Small intestine (tissue), 7 donors: ENCODE results near the gene ABHD12B. TPM values are rescaled to one million over a fixed set of nuclear protein-coding genes. Genes with fewer than 3 reads are reported as not detected.
A peak's percentile ranks its signal among the peaks of the same experiment; 100 is the strongest.
"Not testable (repeated sequence)": the region's sequence is repeated elsewhere in the genome, so short reads cannot be mapped to it uniquely, and the experiment has no call there.

Source experiments
- DNase-seq, 2 donors: peaks; one replicate each; pipeline versions ENCODE4 v3.0.0 to v3.0.0-alpha.2; 2013
- FAIRE-seq: peaks from 2 replicates; lab custom pipeline; 2012; peaks lifted over from hg19 to GRCh38; lab: Jason Lieb, UNC
- H3K27ac ChIP-seq, 3 donors: one replicate each; pipeline ENCODE4 v1.5.1; 2013; ENCODE audit warnings: low read length in 2 of 3, mild to moderate bottlenecking in 2 of 3, control low read depth in 1 of 3, inconsistent platforms in 1 of 3, low read depth in 1 of 3, moderate library complexity in 1 of 3
- H3K27me3 ChIP-seq, 3 donors: one replicate each; pipeline ENCODE4 v1.6.1; 2013; ENCODE audit warnings: low read length in 3 of 3, inconsistent platforms in 1 of 3; ENCODE audit not compliant: control insufficient read depth in 3 of 3, insufficient read depth in 3 of 3
- H3K36me3 ChIP-seq, 3 donors: one replicate each; pipeline ENCODE4 v1.6.1; 2013; ENCODE audit warnings: low read length in 3 of 3, inconsistent platforms in 1 of 3, low read depth in 1 of 3, mild to moderate bottlenecking in 1 of 3, moderate library complexity in 1 of 3; ENCODE audit not compliant: control insufficient read depth in 3 of 3, insufficient read depth in 2 of 3
- H3K4me1 ChIP-seq, 3 donors: one replicate each; pipeline ENCODE4 v1.6.1; 2013; ENCODE audit warnings: low read length in 2 of 3, inconsistent platforms in 1 of 3, low read depth in 1 of 3, mild to moderate bottlenecking in 1 of 3, moderate library complexity in 1 of 3; ENCODE audit not compliant: control insufficient read depth in 3 of 3, insufficient read depth in 2 of 3
- H3K4me3 ChIP-seq, 3 donors: one replicate each; pipeline ENCODE4 v1.5.1; 2013; ENCODE audit warnings: low read length in 3 of 3, control low read depth in 1 of 3, inconsistent platforms in 1 of 3, low read depth in 1 of 3, mild to moderate bottlenecking in 1 of 3, moderate library complexity in 1 of 3
- H3K9me3 ChIP-seq, 2 donors: one replicate each; pipeline ENCODE4 v1.6.1; 2013; ENCODE audit warnings: low read depth in 1 of 2, low read length in 1 of 2; ENCODE audit not compliant: control insufficient read depth in 2 of 2, insufficient read depth in 1 of 2
- WGBS, 3 donors: extraction: QIAGEN DNeasy Blood & Tissue Kit; methylation state at CpG; one replicate each; pipeline ENCODE4 v1.1.7; 2013; 5-methylcytosine and 5-hydroxymethylcytosine counted together
- polyA plus RNA-seq, 4 donors: library from polyadenylated mRNA; stranded (reverse) in 3 of 4; unstranded in 1 of 4; fragments of 200-250 nt in 3 of 4; fragments of 120-200 nt in 1 of 4; gene quantifications; one replicate each; pipeline versions ENCODE4 v1.2.1 to v1.2.3, GENCODE V29; 2013
- donor health status: healthy with polysubstance abuse.
- donor health status: control.
- donor health status: control.
- donor health status: Bipolar disorder and iron deficiency.
- donor health status: healthy.

ABHD12B gene
- polyA plus RNA-seq, 4 donors = 0.07 to 0.09 TPM; not detected in 2

DNA sequence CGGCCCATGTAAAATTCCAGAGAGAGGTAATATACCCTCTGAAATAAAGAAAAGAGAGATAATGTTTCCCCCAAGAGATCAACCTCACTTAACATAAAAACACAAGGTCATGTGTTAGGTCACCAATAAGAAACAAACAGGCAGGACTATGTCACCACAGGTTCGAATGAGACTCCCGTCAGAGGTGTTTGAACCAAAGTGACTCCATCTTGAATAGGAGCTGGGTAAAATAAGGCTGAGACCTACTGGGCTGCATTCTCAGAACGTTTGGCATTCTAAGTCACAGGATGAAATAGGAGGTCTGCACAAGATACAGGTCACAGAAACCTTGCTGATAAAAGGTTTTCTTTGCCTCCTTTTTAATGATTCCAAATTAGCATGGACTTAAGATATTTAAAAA is 65.9 kb downstream of the ABHD12B start:
- H3K4me1 ChIP-seq = no peaks in the 10 kb centered on the region

DNA sequence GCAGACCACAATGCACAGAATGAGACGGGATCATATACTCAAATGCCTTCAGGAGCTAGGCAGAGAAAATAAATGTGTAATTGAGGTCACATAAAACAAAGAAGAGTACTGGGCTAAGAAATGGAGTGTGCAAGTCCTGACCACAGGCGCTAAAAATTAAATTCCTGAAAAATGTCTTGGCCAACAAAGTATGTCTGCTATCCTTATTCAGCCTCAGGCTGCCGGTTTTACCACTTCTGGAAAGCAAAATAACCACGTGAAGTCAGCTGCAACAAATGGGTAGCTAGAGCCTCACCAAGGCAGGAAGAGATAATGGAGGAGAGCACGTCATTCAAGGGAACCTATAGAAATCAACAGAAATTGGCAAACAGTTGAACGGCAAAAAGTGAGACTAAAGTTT is 69.3 kb downstream of the ABHD12B start:
- WGBS, 3 donors = 80 to 87% (median 86%) methylated on average over 6 of the region's 6 CpGs
- DNase-seq (no peak), FAIRE-seq (no peak)
- Histone ChIP-seq H3K27ac (no peak overlapping the region), H3K4me1 (peaks cover 0 to 11% (median 0%) of the 10 kb centered on the region in 3 donors), H3K9me3 (no peaks in the 10 kb centered on the region), H3K27me3 (peaks cover 0 to 23% (median 3%) of the 10 kb centered on the region in 3 donors), H3K4me3 (no peak overlapping the region), H3K36me3 (no peaks in the 10 kb centered on the region)

More for the DNA sequence above, 65.9 kb downstream of the ABHD12B start:
- no peaks in the 10 kb centered on the region for H3K9me3 ChIP-seq
- H3K4me3 ChIP-seq = no peak overlapping the region
- 69 to 82% (median 74%) methylated on average over 4 of the region's 4 CpGs for WGBS, 3 donors
- no peak overlapping the region for H3K27ac ChIP-seq
- no peak for FAIRE-seq
- DNase-seq = no peak
- peaks cover 0 to 10% (median 0%) of the 10 kb centered on the region in 3 donors for H3K27me3 ChIP-seq
- H3K36me3 ChIP-seq = no peaks in the 10 kb centered on the region

DNA sequence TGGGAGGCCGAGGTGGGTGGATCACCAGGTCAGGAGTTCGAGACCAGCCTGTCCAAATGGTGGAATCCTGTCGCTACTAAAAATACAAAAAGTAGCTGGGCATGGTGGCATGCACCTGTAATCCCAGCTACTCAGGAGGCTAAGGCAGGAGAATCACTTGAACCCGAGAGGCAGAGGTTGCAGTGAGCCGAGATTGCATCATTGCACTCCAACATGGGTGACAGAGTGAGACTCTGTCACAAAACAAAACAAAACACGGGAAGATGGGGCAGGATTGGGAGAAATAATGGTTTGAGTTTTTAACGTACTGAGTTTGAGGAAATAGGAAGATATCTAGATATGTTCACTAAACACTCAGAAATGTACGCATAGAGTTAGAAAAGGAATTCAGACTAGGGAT is 69.8 kb downstream of the ABHD12B start:
- 88 to 91% (median 89%) methylated on average over 8 of the region's 8 CpGs for WGBS, 3 donors
- Histone ChIP-seq H3K4me1 (peaks cover 0 to 11% (median 0%) of the 10 kb centered on the region in 3 donors), H3K27me3 (peaks cover 0 to 23% (median 3%) of the 10 kb centered on the region in 3 donors)
- H3K36me3 ChIP-seq, H3K9me3 ChIP-seq, H3K4me3 ChIP-seq, DNase-seq, FAIRE-seq, H3K27ac ChIP-seq: not testable (repeated sequence)

DNA sequence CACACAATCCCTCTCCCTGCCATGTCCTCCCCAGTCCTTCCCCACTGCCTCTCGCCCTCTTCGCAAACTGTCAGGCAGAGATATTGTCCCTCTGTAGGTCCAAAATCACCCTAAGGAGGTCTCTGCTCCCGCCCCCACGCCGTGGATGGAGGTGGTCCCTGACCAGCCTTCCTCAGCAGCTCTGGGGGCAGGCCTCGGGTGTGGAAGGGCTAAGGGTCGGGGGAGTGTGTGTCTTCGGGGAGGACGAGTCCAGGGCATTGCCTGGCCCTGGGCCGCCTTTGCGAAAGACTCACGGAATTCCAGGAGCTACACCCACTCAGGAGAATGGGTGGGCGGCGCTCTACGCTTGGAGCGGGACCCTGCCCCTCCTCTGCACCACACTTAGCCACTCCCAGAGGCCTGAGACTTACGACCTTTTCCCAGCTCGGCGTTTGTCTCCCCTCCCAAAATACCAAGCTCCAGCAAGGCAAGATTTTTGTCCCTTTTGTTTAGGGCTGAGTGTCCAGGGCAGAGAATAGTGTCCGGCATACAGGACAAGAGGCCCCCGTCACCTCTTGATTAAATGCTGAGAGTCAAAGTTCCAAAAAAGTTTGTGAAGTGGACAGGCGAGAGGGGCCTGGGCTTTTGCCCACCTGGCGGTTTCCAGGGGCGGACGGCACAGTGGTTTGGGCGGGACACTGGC is 71.5 kb downstream of the ABHD12B start:
- H3K27ac ChIP-seq = peak overlapping the region in 1 of 3 donors; percentile 33
- FAIRE-seq = no peak

DNA sequence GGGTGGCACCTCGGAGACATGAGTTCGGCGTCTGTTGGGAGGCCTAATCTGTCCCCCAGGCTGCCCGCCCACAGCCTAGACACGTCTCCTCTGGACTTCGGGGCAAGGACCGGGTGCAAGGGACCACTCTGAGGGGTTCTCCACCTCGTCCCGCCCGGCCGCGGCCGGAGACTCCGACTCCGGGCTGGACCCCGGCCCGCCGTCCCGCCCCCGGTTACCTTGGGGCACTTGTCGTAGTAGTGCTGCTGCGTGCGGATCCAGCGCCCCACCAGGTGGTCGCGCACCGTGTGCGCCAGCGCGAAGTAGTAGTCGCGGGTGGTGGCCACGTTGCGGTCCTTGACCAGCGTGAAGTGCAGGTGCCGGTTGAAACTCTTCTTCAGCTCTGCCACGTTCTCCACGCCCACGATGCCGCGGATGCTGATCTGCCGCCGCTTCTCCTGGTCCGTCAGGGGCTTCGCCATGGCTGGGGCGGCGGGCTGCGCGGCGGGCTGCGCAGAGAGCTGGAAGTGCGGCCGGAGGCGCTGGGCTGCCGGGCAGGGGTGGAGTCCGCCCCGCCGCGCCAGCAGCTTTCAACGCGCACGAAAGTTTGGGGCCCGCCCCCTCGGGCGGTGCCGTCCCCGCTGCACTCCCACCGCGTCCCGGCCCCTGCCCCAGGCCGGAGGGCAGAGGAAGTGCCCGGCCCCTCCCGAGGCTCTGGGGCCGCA is 72.2 kb downstream of the ABHD12B start, which contains the start of gene PYGL:
PYGL (minus strand) TSS at position 541 of the 704 bp plus-strand sequence; CDS start at position 461, 80 bp downstream.
- H3K4me3 ChIP-seq = peak within 1 kb of the TSS; percentile 54 to 62 (median 55)
- no peak for FAIRE-seq
- WGBS, 3 donors = 1 to 3% (median 2%) methylated on average over 60 to 74 of the region's 74 CpGs

More for the DNA sequence above, 71.5 kb downstream of the ABHD12B start:
- H3K27me3 ChIP-seq = peaks cover 0 to 23% (median 3%) of the 10 kb centered on the region in 3 donors
- no peaks in the 10 kb centered on the region for H3K36me3 ChIP-seq
- H3K4me1 ChIP-seq = peaks cover 0 to 11% (median 0%) of the 10 kb centered on the region in 3 donors
- 11 to 15% (median 12%) methylated on average over 26 of the region's 26 CpGs for WGBS, 3 donors
- DNase-seq = peak in 1 of 2 donors; percentile 24
- H3K9me3 ChIP-seq = no peaks in the 10 kb centered on the region
- H3K4me3 ChIP-seq = peak overlapping the region; percentile 54 to 62 (median 55)

DNA sequence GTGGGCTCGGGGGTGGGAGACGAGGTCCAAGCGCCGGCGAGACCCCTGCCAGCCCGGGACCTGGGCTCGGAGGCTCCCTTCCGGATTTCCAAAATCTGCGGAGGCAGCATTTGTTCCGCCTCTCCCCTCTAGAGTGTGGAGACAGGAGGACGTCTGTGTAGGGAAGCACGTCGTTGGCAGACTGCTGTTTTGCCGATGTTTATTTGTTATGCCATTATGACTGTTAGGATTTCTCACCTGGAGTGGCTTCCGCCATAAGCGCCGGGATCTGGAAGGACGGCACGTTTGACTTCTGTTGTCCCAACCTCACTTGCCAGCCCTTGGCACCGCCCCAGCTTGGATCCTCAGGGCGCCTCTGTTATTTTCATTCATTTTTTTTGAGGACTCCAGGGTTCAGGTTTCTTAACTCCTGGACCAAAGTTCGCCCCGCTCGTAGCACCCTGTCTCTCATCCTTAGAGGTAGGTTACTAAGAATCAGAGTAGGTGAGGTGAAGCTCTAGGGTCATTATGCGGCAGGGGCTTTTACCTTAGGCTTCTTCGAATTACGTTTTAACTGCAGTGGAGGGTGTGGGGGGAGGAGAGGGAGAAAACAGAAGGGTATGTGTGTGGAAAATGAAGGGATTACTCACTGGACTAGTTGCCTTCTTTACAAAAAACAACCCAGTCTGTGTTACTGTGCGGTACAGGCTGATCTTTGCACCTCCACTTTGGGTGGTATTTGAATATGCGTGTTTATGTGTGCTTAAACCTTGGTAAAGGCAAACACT is 73.0 kb downstream of the ABHD12B start:
- no peak for FAIRE-seq
- H3K27ac ChIP-seq = peak overlapping the region in 1 of 3 donors; percentile 64
- peaks cover 0 to 23% (median 3%) of the 10 kb centered on the region in 3 donors for H3K27me3 ChIP-seq
- peak; percentile 32 to 50 for DNase-seq
- H3K9me3 ChIP-seq = peaks cover 0 to 3% of the 10 kb centered on the region in 2 donors
- H3K36me3 ChIP-seq = no peaks in the 10 kb centered on the region
- H3K4me1 ChIP-seq = peaks cover 0 to 11% (median 0%) of the 10 kb centered on the region in 3 donors
- peak overlapping the region; percentile 54 to 62 (median 55) for H3K4me3 ChIP-seq
- WGBS, 3 donors = 2 to 7% (median 7%) methylated on average over 27 to 29 of the region's 29 CpGs

More for the DNA sequence above, 72.2 kb downstream of the ABHD12B start, which contains the start of gene PYGL:
- Histone ChIP-seq H3K4me1 (peaks cover 0 to 11% (median 0%) of the 10 kb centered on the region in 3 donors), H3K27me3 (peaks cover 0 to 23% (median 3%) of the 10 kb centered on the region in 3 donors), H3K27ac (peak within 1 kb of the TSS in 1 of 3 donors; percentile 64), H3K36me3 (no peaks in the 10 kb centered on the region), H3K9me3 (peaks cover 0 to under 1% of the 10 kb centered on the region in 2 donors)
- DNase-seq = peak in 1 of 2 donors; percentile 56

DNA sequence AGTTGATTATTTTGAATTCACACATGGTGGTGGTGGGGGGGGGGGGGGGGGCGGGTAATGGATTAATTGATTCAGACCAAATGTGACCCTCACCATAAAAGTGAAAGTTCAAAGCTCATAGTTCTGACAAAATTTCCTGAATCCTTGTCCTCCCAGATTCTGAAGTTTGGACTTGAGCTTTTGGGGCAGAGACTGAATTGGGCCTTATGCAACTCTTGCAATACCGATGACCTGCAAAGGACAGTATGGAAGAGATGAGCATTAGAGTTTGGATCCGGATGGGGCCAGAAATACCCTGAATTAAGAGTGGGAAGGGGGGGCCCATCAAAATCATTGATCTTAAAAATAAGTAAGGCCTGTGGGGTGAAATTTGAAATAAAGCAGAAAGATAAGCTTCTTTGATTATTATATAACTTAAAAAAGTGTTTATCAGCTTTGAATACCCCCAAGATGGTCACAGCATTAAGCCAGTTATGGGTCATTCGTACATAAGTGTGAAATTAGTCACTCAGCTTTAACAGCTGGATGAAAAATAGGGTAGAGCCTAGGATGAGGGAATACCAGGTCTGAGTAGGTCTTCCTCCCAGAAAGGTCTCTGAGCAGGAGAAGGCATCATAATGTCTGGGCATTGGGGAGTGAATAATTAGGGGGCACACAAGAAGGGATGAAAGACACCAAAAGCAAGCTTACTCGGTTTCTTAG is 74.5 kb downstream of the ABHD12B start:
- FAIRE-seq (no peak), DNase-seq (no peak)
- peaks cover 0 to 19% (median 3%) of the 10 kb centered on the region in 3 donors for H3K27me3 ChIP-seq
- WGBS, 3 donors = 90 to 94% (median 90%) methylated on average over 5 of the region's 5 CpGs
- no peak overlapping the region for H3K4me3 ChIP-seq
- no peak overlapping the region for H3K27ac ChIP-seq
- peaks cover 0 to 11% (median 0%) of the 10 kb centered on the region in 3 donors for H3K4me1 ChIP-seq
- peaks cover 0 to 3% of the 10 kb centered on the region in 2 donors for H3K9me3 ChIP-seq
- no peaks in the 10 kb centered on the region for H3K36me3 ChIP-seq
